GM13977 (cell line): ENCODE results near the gene ARL5C.

Source experiments
- DNase-seq: peaks from one replicate; pipeline ENCODE4 v3.0.0; 2012; ENCODE audit warnings: low spot score
- CTCF ChIP-seq: IDR thresholded peaks from 2 replicates; pipeline ENCODE4 v1.5.1; 2012; ENCODE audit warnings: mild to moderate bottlenecking, control low read depth; ENCODE audit not compliant: insufficient read depth; ENCODE audit errors: extremely low read depth, missing control alignments
- in situ Hi-C: fragments of 300-500 bp; cut with MboI; formaldehyde crosslinking; loops from one replicate; pipeline ENCODE4 v1.12.0; 2022; ENCODE audit warnings: low sequenced_read_pairs, low pct_unique_long_range_greater_than_20kb, mixed read lengths, inconsistent platforms; ENCODE audit not compliant: unreplicated experiment

ARL5C gene

GRCh38 chr17:39186481-39187002 lies 20.6 kb upstream of the ARL5C start:
- in situ Hi-C loops, result no loop called here
- no peak for TF ChIP-seq CTCF
- DNase-seq, result no peak

GRCh38 chr17:39183720-39184119 lies 17.8 kb upstream of the ARL5C start:
- TF ChIP-seq CTCF, result no peak
- in situ Hi-C loops, result no loop called here
- no peak for DNase-seq

- TF ChIP-seq CTCF, result no peak
- no peak for DNase-seq
- in situ Hi-C loops, result no loop called here
Measured at GRCh38 chr17:39183045-39183444, 17.1 kb upstream of the ARL5C start.

GRCh38 chr17:39181303-39181702 lies 15.3 kb upstream of the ARL5C start:
- TF ChIP-seq CTCF, result no peak
- no peak for DNase-seq
- in situ Hi-C loops, result no loop called here

GRCh38 chr17:39178536-39178935 lies 12.6 kb upstream of the ARL5C start:
- no peak for TF ChIP-seq CTCF
- in situ Hi-C loops, result no loop called here
- no peak for DNase-seq

GRCh38 chr17:39177256-39177655 lies 11.3 kb upstream of the ARL5C start:
- in situ Hi-C loops, result no loop called here
- no peak for DNase-seq
- TF ChIP-seq CTCF, result no peak

- DNase-seq, result no peak
- TF ChIP-seq CTCF, result no peak
- in situ Hi-C loops, result no loop called here
Measured at GRCh38 chr17:39175695-39176093, 9.7 kb upstream of the ARL5C start.
